Panc1 (cell line): ENCODE data around the gene C10orf143. TPM values are rescaled to one million over a fixed set of nuclear protein-coding genes. Genes with fewer than 3 reads are reported as not detected.

Source experiments
- ATAC-seq: fragments of 200-7000 bp; cut with Tn5 transposase; 2 replicates; pipeline ENCODE4 v1.9.1; 2020; ENCODE audit warnings: mild to moderate bottlenecking, moderate library complexity
- BruUV-seq: library from RNA; stranded (reverse); fragments of 400-500 nt; replicated peaks from 2 replicates; lab custom pipeline; 2021; lab: Mats Ljungman, UMichigan
- CTCF ChIA-PET: fragments of 300-600 bp; sonication (Branson Sonifier 250); formaldehyde crosslinking; loops from one replicate; lab custom pipeline; 2022; ENCODE audit warnings: antibody characterized with exemption; lab: Charles Lee
- POLR2A ChIA-PET: fragments of 300-600 bp; sonication (Branson Sonifier 250); formaldehyde crosslinking; loops from one replicate; lab custom pipeline; 2022; ENCODE audit warnings: antibody characterized with exemption; lab: Charles Lee
- DNase-seq: peaks from one replicate; pipeline ENCODE4 v3.0.0-alpha.2; 2010; ENCODE audit warnings: low read depth, low spot score
- H3K27ac ChIP-seq: 2 replicates; pipeline ENCODE4 v1.5.1; 2011; ENCODE audit warnings: mild to moderate bottlenecking, low read length, inconsistent platforms
- H3K27me3 ChIP-seq: fragments of 200-500 bp; sonication (Bioruptor generic); 2 replicates; pipeline ENCODE4 v1.6.0; 2014; ENCODE audit warnings: low read length, inconsistent platforms; ENCODE audit not compliant: control insufficient read depth, insufficient read depth
- H3K36me3 ChIP-seq: fragments of 200-500 bp; sonication (Bioruptor generic); 2 replicates; pipeline ENCODE4 v1.5.1; 2014; ENCODE audit warnings: inconsistent platforms, mild to moderate bottlenecking, low read length, moderate library complexity; ENCODE audit not compliant: control insufficient read depth, insufficient read depth
- H3K4me1 ChIP-seq: 2 replicates; pipeline ENCODE4 v1.5.1; 2011; ENCODE audit warnings: inconsistent platforms, mild to moderate bottlenecking, low read length, moderate library complexity; ENCODE audit not compliant: control insufficient read depth, insufficient read depth
- H3K4me3 ChIP-seq, 2 experiments: 2 replicates each; pipeline ENCODE4 v1.5.1; 2011 to 2012; ENCODE audit warnings: low read depth in 2 of 2, low read length in 2 of 2, mild to moderate bottlenecking in 2 of 2, inconsistent platforms in 1 of 2, moderate library complexity in 1 of 2
- H3K9me3 ChIP-seq: fragments of 200-500 bp; sonication (Bioruptor generic); 2 replicates; pipeline ENCODE4 v1.5.1; 2014; ENCODE audit warnings: low read depth, mild to moderate bottlenecking, inconsistent platforms, low read length, moderate library complexity; ENCODE audit not compliant: control insufficient read depth, insufficient read depth
- CTCF ChIP-seq: fragments of 450-650 bp; IDR thresholded peaks from 2 replicates; pipeline ENCODE4 v1.5.1; 2017; ENCODE audit warnings: mild to moderate bottlenecking
- POLR2AphosphoS5 ChIP-seq: IDR thresholded peaks from 2 replicates; pipeline ENCODE4 v1.6.1; 2012; ENCODE audit warnings: mild to moderate bottlenecking, low read depth, low read length, moderate library complexity
- REST ChIP-seq, 2 experiments: IDR thresholded peaks; 2 replicates each; pipeline ENCODE4 v1.6.1; 2011 to 2012; ENCODE audit warnings: low read depth in 2 of 2, control low read depth in 1 of 2, low read length in 1 of 2, mild to moderate bottlenecking in 1 of 2, moderate library complexity in 1 of 2; ENCODE audit not compliant: insufficient read depth in 1 of 2
- SIN3A ChIP-seq: IDR thresholded peaks from 2 replicates; pipeline ENCODE4 v1.6.1; 2012; ENCODE audit warnings: low read depth, mild to moderate bottlenecking, low read length, moderate library complexity, borderline replicate concordance; ENCODE audit not compliant: insufficient read depth
- TCF7L2 ChIP-seq: IDR thresholded peaks from 2 replicates; pipeline ENCODE4 v1.6.1; 2011; ENCODE audit warnings: mild to moderate bottlenecking, low read depth, low read length, inconsistent platforms
- in situ Hi-C: cut with HindIII; loops from 2 replicates; pipeline ENCODE4 v1.10.0; 2016; ENCODE audit warnings: low sequenced_read_pairs, low pct_unique_long_range_greater_than_20kb
- intact Hi-C: fragments of 100-400 bp; cut with micrococcal nuclease; formaldehyde crosslinking; loops from one replicate; pipeline ENCODE4 v1.10.0; 2022; ENCODE audit not compliant: unreplicated experiment
- total RNA-seq: library from RNA; stranded (reverse); gene quantifications from one replicate; pipeline ENCODE4 v1.2.1, GENCODE V29; 2021; ENCODE audit not compliant: unreplicated experiment

Gene C10orf143
- total RNA-seq, 1 experiment from 2014 or later = 1.0 TPM

DNA sequence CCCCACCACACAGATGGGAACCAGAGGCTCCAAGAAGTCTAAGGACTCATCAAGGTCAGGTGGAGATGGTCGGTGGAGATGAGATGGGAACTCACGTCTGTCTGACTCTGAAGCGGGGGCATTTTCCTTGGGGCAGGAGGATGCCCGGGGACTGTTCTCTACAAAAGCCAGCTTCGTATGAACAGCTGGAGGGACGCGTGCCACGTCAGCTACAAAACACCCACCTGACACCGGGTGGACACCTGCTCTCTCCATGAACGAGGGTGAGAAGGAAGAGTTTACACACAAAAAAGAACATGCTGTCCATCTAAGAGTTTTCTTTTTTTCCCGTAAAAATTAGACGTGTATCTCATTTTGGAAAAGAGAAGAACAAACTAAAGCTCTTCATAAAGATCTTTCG is 47.7 kb downstream of the C10orf143 start:
- ATAC-seq (no peak), DNase-seq (no peak)
- Histone ChIP-seq H3K27ac (no peak overlapping the region), H3K4me1 (no peaks in the 10 kb centered on the region), H3K27me3 (peaks cover 2% of the 10 kb centered on the region; the same call in 1 of the 2 replicates), H3K36me3 (no peaks in the 10 kb centered on the region), H3K4me3 (no peak overlapping the region), H3K9me3 (no peaks in the 10 kb centered on the region)
- TF ChIP-seq SIN3A (no peak), CTCF (no peak), REST (IDR thresholded peaks at IDR 0.05; ENCODE audit: insufficient read depth in 1 of 2, low read depth in 2 of 2, low read length in 1 of 2) (no peak), TCF7L2 (no peak), POLR2AphosphoS5 (no peak)
- in situ Hi-C loops = no loop called here
- intact Hi-C loops = no loop called here
- BruUV-seq = no TSS peak
- CTCF ChIA-PET = no interaction called here
- POLR2A ChIA-PET = no interaction called here

DNA sequence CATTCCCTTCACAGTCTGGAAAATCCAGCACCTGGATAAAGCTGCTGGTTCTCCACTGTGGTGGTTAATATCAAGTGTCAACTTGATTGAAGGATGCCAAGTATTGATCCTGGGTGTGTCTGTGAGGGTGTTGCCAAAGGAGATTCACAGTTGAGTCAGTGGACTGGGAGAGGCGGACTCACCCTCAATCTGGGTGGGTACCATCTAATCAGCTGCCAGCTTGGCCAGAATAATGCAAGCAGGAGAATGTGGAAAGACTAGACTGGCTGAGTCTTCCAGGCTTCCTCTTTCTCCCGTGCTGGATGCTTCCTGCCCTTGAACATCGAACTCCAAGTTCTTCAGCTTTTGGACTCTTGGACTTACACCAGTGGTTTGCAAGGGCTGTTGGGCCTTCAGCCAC is 48.4 kb downstream of the C10orf143 start:
- ChIA-PET CTCF (no interaction called here), POLR2A (no interaction called here)
- DNase-seq = no peak
- H3K36me3 ChIP-seq = no peaks in the 10 kb centered on the region
- no TSS peak for BruUV-seq
- intact Hi-C loops = no loop called here
- no peaks in the 10 kb centered on the region for H3K4me1 ChIP-seq
- peaks cover 2% of the 10 kb centered on the region; the same call in 1 of the 2 replicates for H3K27me3 ChIP-seq
- ATAC-seq = no peak
- no peaks in the 10 kb centered on the region for H3K9me3 ChIP-seq
- in situ Hi-C loops = no loop called here
- H3K4me3 ChIP-seq = no peak overlapping the region
- H3K27ac ChIP-seq = no peak overlapping the region
- no peak for TF ChIP-seq REST (IDR thresholded peaks at IDR 0.05; ENCODE audit: insufficient read depth in 1 of 2, low read depth in 2 of 2, low read length in 1 of 2)
- no peak for TF ChIP-seq POLR2AphosphoS5
- no peak for TF ChIP-seq SIN3A
- no peak for TF ChIP-seq TCF7L2
- TF ChIP-seq CTCF = no peak
